Uterus (tissue), 2 donors: ENCODE measurements around the gene SYCE3.

ENCODE experiments used
- CTCF ChIP-seq, 4 experiments: fragments of 200-600 bp in 2 of 4; fragments of 450-650 bp in 2 of 4; sonication (generic) in 2 of 4; IDR thresholded peaks; one replicate each; pipeline ENCODE4 v1.5.1; 2016 to 2019; ENCODE audit warnings: antibody characterized with exemption in 4 of 4, mild to moderate bottlenecking in 2 of 4, moderate library complexity in 1 of 4
- POLR2A ChIP-seq, 2 donors: fragments of 450-650 bp; IDR thresholded peaks; one replicate each; pipeline ENCODE4 v1.6.1; 2016; ENCODE audit warnings: antibody characterized with exemption in 2 of 2, mild to moderate bottlenecking in 1 of 2, moderate library complexity in 1 of 2

GRCh38 chr22:50540381-50540780 is 22.3 kb downstream of the SYCE3 start:
- TF ChIP-seq CTCF (IDR thresholded peaks at IDR 0.05) (no peak), POLR2A (IDR thresholded peaks at IDR 0.05) (no peak)
